Measurements from ENCODE around the gene KRT36. TPM values are rescaled to one million over a fixed set of nuclear protein-coding genes. Genes with fewer than 3 reads are reported as not detected.

The KRT36 gene
- total and polyA plus RNA-seq, 2 donors (not counting 1 experiment from before 2014, with no cell fraction given): not detected

DNA sequence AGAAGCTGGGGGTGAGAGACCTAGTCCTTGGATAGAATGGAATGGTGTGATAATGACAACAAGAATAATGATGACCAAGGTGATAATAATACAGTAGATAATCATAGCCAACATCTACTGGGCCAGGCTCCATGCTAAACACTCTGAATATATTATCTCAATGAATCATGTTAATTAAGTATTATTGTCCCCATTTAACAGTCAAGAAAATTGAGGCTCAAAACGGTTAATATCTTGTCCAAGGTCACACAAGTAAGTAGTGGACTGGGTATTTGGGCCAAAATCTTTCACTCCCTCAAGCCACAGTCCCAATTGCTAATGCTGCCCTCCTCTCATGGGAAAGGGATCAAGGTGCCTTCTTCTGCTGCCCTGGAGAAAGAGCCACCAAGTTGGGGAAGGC lies 42.3 kb upstream of the KRT36 start:
- H3K27ac Mint-ChIP-seq: no peak overlapping the region
- no peak overlapping the region for H3K4me3 Mint-ChIP-seq
- H3K9me3 Mint-ChIP-seq (ENCODE audit: insufficient read depth): no peaks in the 10 kb centered on the region
- H3K4me1 ChIP-seq (ENCODE audit: control insufficient read depth in 2 of 2, insufficient read depth in 2 of 2, low read length in 2 of 2): peaks cover 13 to 15% of the 10 kb centered on the region in 2 donors
- peaks cover 0 to 50% (median 17%) of the 10 kb centered on the region in 4 experiments for H3K27me3 ChIP-seq (replicated peaks in 1 of 4; ENCODE audit: control extremely low read depth in 1 of 4, control insufficient read depth in 3 of 4, insufficient read depth in 4 of 4, low read length in 3 of 4)
- H3K9me3 ChIP-seq (ENCODE audit: control extremely low read depth in 1 of 3, control insufficient read depth in 2 of 3, insufficient read depth in 1 of 3, low read length in 2 of 3): peaks cover 0 to 7% (median 0%) of the 10 kb centered on the region in 3 donors
- H3K4me3 ChIP-seq (ENCODE audit: control extremely low read depth in 1 of 5, extremely low read depth in 1 of 5, insufficient read depth in 1 of 5, low read depth in 2 of 5, low read length in 4 of 5): no peak overlapping the region
- no peak overlapping the region for H2AFZ ChIP-seq (ENCODE audit: insufficient read depth, low read depth, low read length, poor library complexity, severe bottlenecking)
- H3K27ac ChIP-seq (ENCODE audit: low read length in 2 of 2): no peak overlapping the region
- ATAC-seq (ENCODE audit: low read depth): no peak
- H3K79me2 ChIP-seq (ENCODE audit: control insufficient read depth, insufficient read depth, low read length): no peaks in the 10 kb centered on the region
- ChIA-PET POLR2A (no interaction called here), CTCF (interaction anchor here (0.6 to 1.7 kb wide), 2 partner anchors 17 to 37 kb away, joined by 3 to 8 read pairs; no protein-coding TSS in a partner anchor)
- no peak overlapping the region for H3K9ac ChIP-seq (ENCODE audit: low read length)
- no CpG with 5 or more reads among the region's 1 CpG for WGBS (ENCODE audit: insufficient coverage)
- DNase-seq: no peak
- peaks cover 9% of the 10 kb centered on the region for H3K4me1 Mint-ChIP-seq
- H4K20me1 ChIP-seq (ENCODE audit: control insufficient read depth, insufficient read depth, low read length, poor library complexity, severe bottlenecking): no peaks in the 10 kb centered on the region
- no peak for TF ChIP-seq EZH2 (IDR thresholded peaks at IDR 0.05; ENCODE audit: borderline replicate concordance, insufficient read depth, low read depth, low read length, poor library complexity, severe bottlenecking)
- TF ChIP-seq CTCF (IDR thresholded peaks at IDR 0.05): no peak
- intact Hi-C loops (cut with micrococcal nuclease): no loop called here
- H3K27me3 Mint-ChIP-seq: peaks cover 64% of the 10 kb centered on the region
- H3K4me2 ChIP-seq (replicated peaks; ENCODE audit: low read depth, low read length, poor library complexity, severe bottlenecking): no peak overlapping the region
- H3K36me3 ChIP-seq (replicated peaks in 1 of 2; ENCODE audit: control extremely low read depth in 1 of 2, control insufficient read depth in 1 of 2, extremely low read depth in 1 of 2, insufficient read depth in 2 of 2, low read length in 1 of 2): no peaks in the 10 kb centered on the region

- Histone ChIP-seq H2AFZ (ENCODE audit: insufficient read depth, low read depth, low read length, poor library complexity, severe bottlenecking) (no peak overlapping the region), H3K27ac (ENCODE audit: low read length in 2 of 2) (no peak overlapping the region), H3K9me3 (ENCODE audit: control extremely low read depth in 1 of 3, control insufficient read depth in 2 of 3, insufficient read depth in 1 of 3, low read length in 2 of 3) (peaks cover 0 to 7% (median 0%) of the 10 kb centered on the region in 3 donors), H3K4me2 (replicated peaks; ENCODE audit: low read depth, low read length, poor library complexity, severe bottlenecking) (no peak overlapping the region), H4K20me1 (ENCODE audit: control insufficient read depth, insufficient read depth, low read length, poor library complexity, severe bottlenecking) (no peaks in the 10 kb centered on the region), H3K4me1 (ENCODE audit: control insufficient read depth in 2 of 2, insufficient read depth in 2 of 2, low read length in 2 of 2) (peaks cover 13 to 16% of the 10 kb centered on the region in 2 donors), H3K36me3 (replicated peaks in 1 of 2; ENCODE audit: control extremely low read depth in 1 of 2, control insufficient read depth in 1 of 2, extremely low read depth in 1 of 2, insufficient read depth in 2 of 2, low read length in 1 of 2) (no peaks in the 10 kb centered on the region), H3K27me3 (replicated peaks in 1 of 4; ENCODE audit: control extremely low read depth in 1 of 4, control insufficient read depth in 3 of 4, insufficient read depth in 4 of 4, low read length in 3 of 4) (peaks cover 0 to 47% (median 17%) of the 10 kb centered on the region in 4 experiments), H3K9ac (ENCODE audit: low read length) (no peak overlapping the region), H3K4me3 (ENCODE audit: control extremely low read depth in 1 of 5, extremely low read depth in 1 of 5, insufficient read depth in 1 of 5, low read depth in 2 of 5, low read length in 4 of 5) (no peak overlapping the region), H3K79me2 (ENCODE audit: control insufficient read depth, insufficient read depth, low read length) (no peaks in the 10 kb centered on the region)
- ChIA-PET CTCF (no interaction called here), POLR2A (no interaction called here)
- no peak for DNase-seq
- H3K4me1 Mint-ChIP-seq: peaks cover 9% of the 10 kb centered on the region
- no peaks in the 10 kb centered on the region for H3K9me3 Mint-ChIP-seq (ENCODE audit: insufficient read depth)
- no peak overlapping the region for H3K27ac Mint-ChIP-seq
- TF ChIP-seq CTCF (IDR thresholded peaks at IDR 0.05): no peak
- no peak for TF ChIP-seq EZH2 (IDR thresholded peaks at IDR 0.05; ENCODE audit: borderline replicate concordance, insufficient read depth, low read depth, low read length, poor library complexity, severe bottlenecking)
- H3K4me3 Mint-ChIP-seq: no peak overlapping the region
- WGBS (ENCODE audit: insufficient coverage): 92% methylated on average over 2 of the region's 8 CpGs
- intact Hi-C loops (cut with micrococcal nuclease): no loop called here
- H3K27me3 Mint-ChIP-seq: peaks cover 60% of the 10 kb centered on the region
- ATAC-seq (ENCODE audit: low read depth): no peak
These were observed 40.6 kb upstream of the KRT36 start for GRCh38 chr17:41530062-41531048.
